NB4 (cell line): ENCODE measurements around the gene FBXO46.
A peak's percentile ranks its signal among the peaks of the same experiment; 100 is the strongest.

Experiments used
- DNase-seq: peaks from one replicate; pipeline ENCODE4 v3.0.0; 2010; ENCODE audit warnings: low read depth
- H3K4me3 ChIP-seq: one replicate; pipeline ENCODE4 v1.5.1; 2011; ENCODE audit warnings: mild to moderate bottlenecking, low read depth, low read length, moderate library complexity
- MYC ChIP-seq: IDR thresholded peaks from 2 replicates; pipeline ENCODE4 v1.6.1; 2011; ENCODE audit warnings: low read depth, low read length
- POLR2A ChIP-seq: IDR thresholded peaks from 2 replicates; pipeline ENCODE4 v1.6.1; 2011; ENCODE audit warnings: mild to moderate bottlenecking; ENCODE audit not compliant: insufficient read length; ENCODE audit errors: extremely low read depth
- TF ChIP-seq, protein P1 (sequence below): IDR thresholded peaks from one replicate; pipeline ENCODE4 v1.5.1; 2012; ENCODE audit warnings: low read depth, low read length
- TF ChIP-seq, protein P2 (sequence below): IDR thresholded peaks from 2 replicates; pipeline ENCODE4 v1.6.1; 2011; ENCODE audit warnings: low read depth, low read length

Gene FBXO46

DNA sequence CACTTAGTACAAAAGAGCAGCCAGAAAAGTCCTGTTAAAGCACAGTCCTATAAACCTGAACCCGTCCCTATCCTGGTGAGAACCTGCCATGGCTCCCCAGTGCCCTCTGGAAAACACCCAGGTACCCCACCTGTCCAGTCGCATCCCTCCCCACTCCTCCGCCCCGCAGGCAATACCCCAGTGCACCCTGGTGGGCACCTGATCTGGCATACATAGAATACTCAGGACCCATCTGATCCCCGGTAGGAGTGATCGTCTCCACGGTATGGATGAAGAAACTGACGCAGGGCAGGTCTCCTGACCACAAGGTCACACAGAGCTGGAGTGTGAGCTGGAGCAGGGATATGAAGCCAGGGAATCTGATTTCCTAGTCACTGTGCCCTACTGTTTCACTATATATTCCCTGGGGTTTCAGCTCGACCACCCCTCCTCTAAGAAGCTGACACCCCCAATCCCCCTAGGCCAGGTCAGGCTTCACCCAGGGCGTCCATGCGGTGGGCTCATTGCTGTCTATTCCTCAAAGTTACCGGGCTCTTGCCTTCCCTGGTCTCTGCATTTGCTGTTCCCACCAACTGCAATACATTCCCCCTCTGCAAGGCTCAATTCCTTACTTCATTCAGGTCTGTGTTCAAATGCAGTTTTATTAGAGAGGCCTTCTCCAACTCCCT is 12.6 kb downstream of the FBXO46 start:
- no peak for DNase-seq
- H3K4me3 ChIP-seq = peak overlapping the region; percentile 58
- TF ChIP-seq, protein P1, sequence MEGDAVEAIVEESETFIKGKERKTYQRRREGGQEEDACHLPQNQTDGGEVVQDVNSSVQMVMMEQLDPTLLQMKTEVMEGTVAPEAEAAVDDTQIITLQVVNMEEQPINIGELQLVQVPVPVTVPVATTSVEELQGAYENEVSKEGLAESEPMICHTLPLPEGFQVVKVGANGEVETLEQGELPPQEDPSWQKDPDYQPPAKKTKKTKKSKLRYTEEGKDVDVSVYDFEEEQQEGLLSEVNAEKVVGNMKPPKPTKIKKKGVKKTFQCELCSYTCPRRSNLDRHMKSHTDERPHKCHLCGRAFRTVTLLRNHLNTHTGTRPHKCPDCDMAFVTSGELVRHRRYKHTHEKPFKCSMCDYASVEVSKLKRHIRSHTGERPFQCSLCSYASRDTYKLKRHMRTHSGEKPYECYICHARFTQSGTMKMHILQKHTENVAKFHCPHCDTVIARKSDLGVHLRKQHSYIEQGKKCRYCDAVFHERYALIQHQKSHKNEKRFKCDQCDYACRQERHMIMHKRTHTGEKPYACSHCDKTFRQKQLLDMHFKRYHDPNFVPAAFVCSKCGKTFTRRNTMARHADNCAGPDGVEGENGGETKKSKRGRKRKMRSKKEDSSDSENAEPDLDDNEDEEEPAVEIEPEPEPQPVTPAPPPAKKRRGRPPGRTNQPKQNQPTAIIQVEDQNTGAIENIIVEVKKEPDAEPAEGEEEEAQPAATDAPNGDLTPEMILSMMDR = no peak
- TF ChIP-seq MYC = no peak
- TF ChIP-seq, protein P2, sequence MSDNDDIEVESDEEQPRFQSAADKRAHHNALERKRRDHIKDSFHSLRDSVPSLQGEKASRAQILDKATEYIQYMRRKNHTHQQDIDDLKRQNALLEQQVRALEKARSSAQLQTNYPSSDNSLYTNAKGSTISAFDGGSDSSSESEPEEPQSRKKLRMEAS = no peak
- no peak for TF ChIP-seq POLR2A

DNA sequence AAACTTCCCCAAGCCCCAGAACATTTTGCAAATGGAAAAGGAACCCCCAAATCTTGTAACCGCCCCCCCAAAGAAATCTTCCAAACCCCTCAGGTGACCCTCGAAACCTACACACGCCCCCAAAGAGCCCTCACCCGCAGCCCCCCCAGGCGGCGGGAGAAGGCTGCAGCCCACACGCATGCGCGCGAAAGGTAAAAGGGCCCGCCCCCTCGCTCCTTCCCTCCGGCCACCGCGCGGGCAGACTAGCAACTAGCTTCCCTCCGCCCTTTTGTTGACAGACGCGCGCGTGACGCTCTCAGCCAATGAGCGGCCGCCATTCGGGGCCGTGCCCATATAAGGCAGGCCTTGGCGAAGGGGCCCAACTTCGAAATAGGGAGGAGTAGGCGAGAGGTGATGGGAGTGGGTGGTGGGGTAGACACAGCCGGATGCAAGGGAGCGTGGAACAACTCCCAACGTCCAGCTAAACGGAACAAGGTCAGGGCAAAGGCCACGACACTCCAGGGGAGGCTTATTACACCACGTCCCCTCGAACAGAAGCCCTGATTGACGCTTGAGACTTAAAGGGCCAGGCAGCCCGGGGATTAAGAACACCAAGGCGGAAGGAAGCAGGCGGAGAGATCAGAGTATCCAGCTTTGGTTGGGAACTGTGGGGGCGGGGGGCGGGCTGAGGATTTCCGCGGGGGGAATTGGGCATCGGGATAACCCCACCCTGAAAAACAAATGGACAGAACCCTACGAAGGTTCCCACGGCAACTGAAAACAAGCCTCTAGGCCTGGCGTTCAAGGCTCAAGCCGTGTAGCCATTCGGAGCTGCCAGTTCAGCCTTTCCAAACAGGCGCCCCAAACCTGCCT is 13.3 kb downstream of the FBXO46 start:
- TF ChIP-seq POLR2A (no peak), MYC (peak; percentile 48)
- TF ChIP-seq, protein P1 = no peak
- TF ChIP-seq, protein P2 = peak; percentile 80
- peak overlapping the region; percentile 69 for H3K4me3 ChIP-seq
- DNase-seq = peak; percentile 98

DNA sequence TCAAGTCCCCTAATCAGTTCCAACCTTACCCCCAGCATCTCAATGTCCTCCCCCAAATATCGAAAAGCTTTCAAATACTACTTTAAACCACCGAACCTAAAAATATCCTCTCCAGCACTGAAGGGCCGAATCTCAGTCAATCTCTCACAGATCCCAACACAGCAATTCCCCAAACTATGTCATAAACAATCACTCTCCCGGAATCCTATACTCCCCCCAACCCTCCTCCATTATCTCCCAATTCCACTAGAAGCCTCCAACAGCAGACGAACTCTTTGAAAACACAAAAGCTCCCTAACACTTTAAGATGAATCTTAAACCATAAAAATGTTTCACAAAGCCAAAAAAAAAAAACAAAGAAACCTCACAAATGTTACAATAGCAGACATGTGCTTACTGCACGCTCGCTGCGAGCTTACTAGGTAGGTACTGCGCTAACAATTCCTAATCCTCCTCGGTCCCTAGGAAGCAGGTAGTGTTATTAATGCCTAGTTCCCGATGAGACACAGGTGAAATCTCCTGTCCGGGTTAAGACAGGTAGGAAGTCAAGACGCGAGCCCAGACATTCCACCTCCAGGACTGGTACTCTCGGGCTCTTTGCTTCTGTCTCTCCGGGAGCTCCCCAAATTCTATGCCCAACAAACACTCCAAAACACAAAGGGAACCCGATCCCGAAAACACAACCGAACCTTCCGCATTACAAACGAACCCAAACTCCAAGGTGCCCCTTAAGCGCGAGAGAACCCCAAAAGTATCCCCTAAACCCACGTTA is 14.2 kb downstream of the FBXO46 start:
- H3K4me3 ChIP-seq = peak overlapping the region; percentile 69
- DNase-seq = peak; percentile 9
- TF ChIP-seq, protein P1 = no peak
- 0 out of 2 replicates have a peak, but pooled peaks have one; percentile 8 for TF ChIP-seq MYC

DNA sequence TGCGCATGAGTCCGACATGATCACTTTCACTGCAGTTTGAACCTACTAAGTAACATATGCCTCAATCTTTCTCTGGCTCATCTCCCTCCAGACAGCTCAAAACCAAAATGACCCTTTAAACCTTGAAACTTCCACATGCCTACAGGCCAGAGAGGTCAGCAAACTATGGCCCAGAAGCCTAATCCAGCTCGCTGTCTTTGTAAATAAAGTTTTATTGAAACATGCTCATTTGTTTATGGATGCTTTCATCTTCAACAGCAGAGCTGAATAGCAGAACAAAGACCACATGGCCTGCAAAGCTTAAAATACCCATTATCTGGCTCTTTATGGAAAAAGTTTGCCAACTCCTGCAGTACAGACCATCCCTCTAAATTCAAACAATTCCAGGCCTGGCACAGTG is 15.6 kb downstream of the FBXO46 start:
- H3K4me3 ChIP-seq = no peak overlapping the region
- no peak for TF ChIP-seq MYC
- no peak for TF ChIP-seq POLR2A
- TF ChIP-seq, protein P1 = no peak
- TF ChIP-seq, protein P2 = no peak
- DNase-seq = no peak

DNA sequence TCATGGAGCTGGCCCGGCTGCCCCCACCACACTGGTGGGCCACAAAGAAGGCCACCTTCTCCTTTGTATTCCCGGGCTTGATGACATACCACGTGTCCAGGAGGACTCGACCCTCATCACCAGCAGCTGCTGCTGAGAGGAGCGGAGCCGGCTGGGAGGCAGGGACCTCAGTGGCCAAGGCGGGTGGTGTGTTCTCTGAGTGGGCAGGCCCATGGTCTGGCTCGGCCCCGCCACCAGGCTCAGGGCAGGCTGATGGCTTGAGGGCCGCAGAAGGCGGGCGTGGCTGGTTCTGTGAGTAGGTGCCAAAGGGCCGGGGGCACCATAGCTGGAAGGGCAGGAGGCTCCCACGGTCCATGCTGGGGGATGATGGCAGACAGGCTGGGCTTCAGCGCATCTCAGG is 17.6 kb downstream of the FBXO46 start:
- H3K4me3 ChIP-seq = no peak overlapping the region
- no peak for DNase-seq
- TF ChIP-seq, protein P2 = no peak
- TF ChIP-seq, protein P1 = no peak
